Tibial artery (tissue), 4 donors: ENCODE data around the gene SQOR.

Experiments
- DNase-seq, 2 donors: peaks; one replicate each; pipeline ENCODE4 v3.0.0-alpha.2; 2019
- H3K27ac ChIP-seq, 2 donors: fragments of 200-600 bp; sonication (generic) in 1 of 2; 1 replicate in 1 of 2; 2 replicates in 1 of 2; pipeline ENCODE4 v1.5.1; 2018 to 2019; ENCODE audit warnings: mild to moderate bottlenecking in 1 of 2
- H3K27me3 ChIP-seq, 2 donors: fragments of 200-600 bp; sonication (generic) in 1 of 2; one replicate each; pipeline versions ENCODE4 v1.5.1 to v1.6.0; 2016 to 2019
- H3K36me3 ChIP-seq, 3 donors: fragments of 200-600 bp; sonication (generic) in 2 of 3; one replicate each; pipeline ENCODE4 v1.5.1; 2016 to 2019; ENCODE audit warnings: mild to moderate bottlenecking in 2 of 3
- H3K4me1 ChIP-seq, 4 donors: fragments of 200-600 bp; sonication (generic) in 2 of 4; 1 replicate in 3 of 4; 2 replicates in 1 of 4; pipeline ENCODE4 v1.5.1; 2016 to 2019
- H3K4me3 ChIP-seq, 2 donors: fragments of 200-600 bp; sonication (generic) in 1 of 2; 1 replicate in 1 of 2; 2 replicates in 1 of 2; pipeline ENCODE4 v1.5.1; 2018 to 2019; ENCODE audit warnings: mild to moderate bottlenecking in 2 of 2
- H3K9me3 ChIP-seq, 3 donors: fragments of 200-600 bp; sonication (generic) in 1 of 3; one replicate each; pipeline ENCODE4 v1.5.1; 2016 to 2019
- CTCF ChIP-seq, 2 experiments: fragments of 200-600 bp in 1 of 2; fragments of 450-650 bp in 1 of 2; IDR thresholded peaks; one replicate each; pipeline ENCODE4 v1.5.1; 2017 to 2019; ENCODE audit warnings: antibody characterized with exemption in 2 of 2, mild to moderate bottlenecking in 1 of 2, moderate library complexity in 1 of 2
- intact Hi-C: fragments of 100-400 bp; cut with DNase I; formaldehyde crosslinking; loops from one replicate; pipeline ENCODE4 v1.15.0; 2023; ENCODE audit warnings: low total_unique reads

Gene SQOR

GRCh38 chr15:45631776-45632175 lies 3.1 kb upstream of the SQOR start:
- TF ChIP-seq CTCF (IDR thresholded peaks at IDR 0.05) = no peak
- intact Hi-C loops = loop anchor here (5.0 kb wide), 1 partner anchor 44 kb away; the partner anchor contains the start of gene BLOC1S6
- DNase-seq = no peak
- Histone ChIP-seq H3K4me1 (peaks cover 0 to 28% (median 17%) of the 10 kb centered on the region in 4 donors), H3K4me3 (peak overlapping the region in 1 of 2 donors; percentile 36), H3K9me3 (peaks cover 0 to 5% (median 0%) of the 10 kb centered on the region in 3 donors), H3K27me3 (no peaks in the 10 kb centered on the region), H3K36me3 (no peaks in the 10 kb centered on the region), H3K27ac (peak overlapping the region; percentile 45 to 50)

- Histone ChIP-seq H3K27me3 (no peaks in the 10 kb centered on the region), H3K27ac (peak overlapping the region; percentile 93 to 96), H3K4me1 (peaks cover 5 to 60% (median 34%) of the 10 kb centered on the region in 4 donors), H3K4me3 (peak overlapping the region; percentile 70 to 86), H3K9me3 (no peaks in the 10 kb centered on the region), H3K36me3 (no peaks in the 10 kb centered on the region)
- TF ChIP-seq CTCF (IDR thresholded peaks at IDR 0.05) = peak in 1 of 2 experiments; percentile 57
- intact Hi-C loops = no loop called here
- peak; percentile 68 to 85 for DNase-seq
These were observed 386 bp downstream of the SQOR start for GRCh38 chr15:45635191-45635638.

- DNase-seq = no peak
- intact Hi-C loops = no loop called here
- Histone ChIP-seq H3K36me3 (no peaks in the 10 kb centered on the region), H3K4me1 (peaks cover 5 to 66% (median 40%) of the 10 kb centered on the region in 4 donors), H3K27me3 (no peaks in the 10 kb centered on the region), H3K4me3 (peak overlapping the region; percentile 70 to 86), H3K27ac (peak overlapping the region; percentile 93 to 96), H3K9me3 (no peaks in the 10 kb centered on the region)
- TF ChIP-seq CTCF (IDR thresholded peaks at IDR 0.05) = no peak
These were observed 999 bp downstream of the SQOR start for GRCh38 chr15:45635763-45636292.

GRCh38 chr15:45637141-45637540 lies 2.3 kb downstream of the SQOR start:
- no peaks in the 10 kb centered on the region for H3K9me3 ChIP-seq
- no peak for DNase-seq
- peaks cover 5 to 68% (median 45%) of the 10 kb centered on the region in 4 donors for H3K4me1 ChIP-seq
- H3K36me3 ChIP-seq = no peaks in the 10 kb centered on the region
- no peaks in the 10 kb centered on the region for H3K27me3 ChIP-seq
- H3K4me3 ChIP-seq = peak overlapping the region; percentile 14 to 28
- intact Hi-C loops = no loop called here
- H3K27ac ChIP-seq = peak overlapping the region; percentile 77 to 83
- TF ChIP-seq CTCF (IDR thresholded peaks at IDR 0.05) = no peak

- H3K27me3 ChIP-seq = no peaks in the 10 kb centered on the region
- H3K9me3 ChIP-seq = no peaks in the 10 kb centered on the region
- no peak for TF ChIP-seq CTCF (IDR thresholded peaks at IDR 0.05)
- peak overlapping the region; percentile 14 to 28 for H3K4me3 ChIP-seq
- peak overlapping the region; percentile 77 to 83 for H3K27ac ChIP-seq
- H3K4me1 ChIP-seq = peaks cover 5 to 72% (median 50%) of the 10 kb centered on the region in 4 donors
- no peaks in the 10 kb centered on the region for H3K36me3 ChIP-seq
- intact Hi-C loops = no loop called here
- peak in 1 of 2 donors; percentile 59 for DNase-seq
These were observed 2.8 kb downstream of the SQOR start for GRCh38 chr15:45637552-45638033.
